Stimulated activated CD4-positive, alpha-beta T cell treated with anti-CD3 and anti-CD28 coated beads, Interleukin-15, amount 100 ng/mL, for 1 hour (primary cell): ENCODE results near the gene SUPT3H.

Source experiments
- DNase-seq, 2 donors: peaks; one replicate each; pipeline ENCODE4 v3.0.0-alpha.2; 2020; ENCODE audit warnings: low read depth in 1 of 2, low spot score in 1 of 2

SUPT3H gene

DNA sequence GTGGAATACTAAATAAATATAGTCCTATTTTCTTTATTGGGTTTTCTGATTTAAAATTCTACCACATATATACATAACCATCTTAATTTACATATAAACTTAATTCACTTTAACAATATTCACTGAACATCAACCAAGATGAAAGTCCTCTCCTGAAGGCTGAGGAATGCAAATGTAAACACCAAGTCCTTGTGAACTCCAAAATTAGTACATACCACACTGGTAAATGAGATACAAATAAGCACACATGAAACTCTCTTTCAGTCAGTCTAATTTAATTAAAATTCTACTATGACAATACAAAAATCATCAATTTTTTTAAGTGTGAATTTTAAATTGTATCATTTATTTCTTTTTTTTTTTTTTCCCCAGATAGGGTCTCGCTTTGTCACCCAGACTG lies 254.7 kb downstream of the SUPT3H start:
- DNase-seq, result no peak

DNA sequence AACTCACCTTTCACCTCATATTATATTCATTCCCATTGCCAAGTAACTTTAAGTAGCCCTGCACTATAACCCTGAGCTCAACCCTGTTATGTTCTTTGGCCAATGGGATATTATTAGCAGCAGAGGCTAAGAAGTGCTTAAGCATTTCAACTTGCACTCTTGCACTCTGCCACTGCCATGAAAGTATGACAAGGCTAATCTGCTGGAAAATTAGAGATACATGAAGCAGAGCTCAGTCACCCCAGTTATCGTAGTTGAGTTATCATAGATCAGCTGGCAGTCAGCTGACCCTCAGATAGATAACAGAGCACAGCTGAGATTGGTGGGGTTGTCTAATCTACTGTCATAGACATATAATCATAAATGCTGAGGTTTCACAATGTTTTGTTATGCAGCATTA lies 259.0 kb downstream of the SUPT3H start:
- DNase-seq, result no peak

DNA sequence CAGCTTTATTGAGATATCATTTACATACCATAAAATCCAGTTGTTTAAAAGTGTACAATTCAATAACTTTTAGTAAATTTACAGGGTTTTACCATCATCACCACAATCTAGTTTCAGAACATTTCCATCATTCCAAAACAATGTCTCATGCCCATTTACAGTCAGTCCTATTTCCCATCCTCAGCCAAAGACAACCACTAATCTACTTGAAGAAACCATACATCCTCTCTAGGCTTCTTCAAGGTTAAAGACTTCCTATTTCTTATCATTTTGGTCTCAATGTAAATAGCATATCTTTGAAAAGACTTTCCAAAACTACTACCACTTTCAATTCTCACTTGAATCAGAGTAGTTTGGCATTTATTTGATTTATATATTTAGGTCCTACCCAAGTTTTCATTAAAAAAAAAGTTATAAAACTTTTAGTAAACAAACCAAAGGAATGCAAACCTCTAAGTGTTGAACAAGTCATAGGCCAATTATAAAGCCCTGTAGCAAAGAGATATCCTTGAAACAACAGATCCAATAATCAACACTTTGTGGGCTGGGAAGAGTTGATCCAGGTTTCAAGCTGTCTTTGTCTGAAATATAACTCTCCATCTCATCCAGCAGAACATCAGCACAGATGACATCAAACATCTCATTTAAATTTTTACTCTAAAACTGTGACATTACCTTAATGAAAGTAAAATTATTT lies 260.9 kb downstream of the SUPT3H start:
- no peak for DNase-seq

DNA sequence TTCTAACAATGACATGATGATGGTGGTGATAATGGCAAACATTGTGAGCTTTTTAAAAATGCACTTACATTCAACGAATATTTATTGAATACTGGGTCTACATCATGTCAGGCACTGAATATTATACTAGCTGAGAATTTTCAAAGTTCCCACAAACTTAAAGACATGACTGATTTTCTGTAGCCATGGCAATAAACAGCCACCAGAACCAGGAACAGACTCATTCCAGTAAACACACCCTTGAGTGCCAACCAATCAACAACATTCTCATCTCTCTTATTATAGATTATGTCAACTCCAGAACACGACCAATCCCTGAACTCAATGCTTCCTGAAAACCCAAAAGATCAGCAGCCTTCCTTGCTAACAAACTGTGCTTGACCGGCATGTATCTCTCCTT lies 262.0 kb downstream of the SUPT3H start:
- DNase-seq, result no peak

DNA sequence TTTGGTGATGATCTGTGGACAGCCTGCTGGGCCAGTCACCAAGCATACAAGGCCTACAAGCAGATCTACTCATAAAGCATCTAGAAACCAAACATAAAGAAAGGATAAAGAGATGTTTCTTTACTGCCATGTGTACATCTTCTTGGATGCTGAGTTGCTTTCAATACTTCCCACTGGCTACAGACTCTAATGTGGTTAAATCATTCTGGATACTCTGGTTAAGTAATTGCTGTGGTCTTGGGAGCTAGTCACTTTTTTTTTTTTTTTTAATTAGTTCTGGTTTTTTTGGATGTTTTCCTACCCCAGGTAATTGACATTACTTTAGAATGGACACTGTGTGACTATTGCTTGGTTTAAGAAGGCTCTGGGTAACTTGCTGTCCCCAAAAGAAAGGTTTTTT lies 265.0 kb downstream of the SUPT3H start:
- no peak for DNase-seq

DNA sequence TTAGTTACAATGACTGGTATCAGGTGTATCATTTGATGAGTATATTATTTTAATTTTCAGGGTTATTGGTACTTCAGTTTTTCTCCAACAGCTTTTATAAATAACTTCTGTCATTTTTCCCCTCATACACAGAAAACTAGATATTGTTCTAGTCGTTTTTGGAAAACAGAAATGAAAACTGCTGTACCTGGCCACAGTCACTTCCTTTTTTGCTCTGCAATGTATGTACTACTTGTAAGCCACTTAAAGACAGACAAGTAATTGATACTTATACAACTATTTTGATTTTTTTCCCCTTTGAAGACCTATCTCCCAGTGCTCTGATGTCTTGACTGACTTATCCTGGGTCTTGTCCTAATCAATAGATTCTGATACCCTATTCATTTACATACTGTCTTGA lies 268.2 kb downstream of the SUPT3H start:
- no peak for DNase-seq

DNA sequence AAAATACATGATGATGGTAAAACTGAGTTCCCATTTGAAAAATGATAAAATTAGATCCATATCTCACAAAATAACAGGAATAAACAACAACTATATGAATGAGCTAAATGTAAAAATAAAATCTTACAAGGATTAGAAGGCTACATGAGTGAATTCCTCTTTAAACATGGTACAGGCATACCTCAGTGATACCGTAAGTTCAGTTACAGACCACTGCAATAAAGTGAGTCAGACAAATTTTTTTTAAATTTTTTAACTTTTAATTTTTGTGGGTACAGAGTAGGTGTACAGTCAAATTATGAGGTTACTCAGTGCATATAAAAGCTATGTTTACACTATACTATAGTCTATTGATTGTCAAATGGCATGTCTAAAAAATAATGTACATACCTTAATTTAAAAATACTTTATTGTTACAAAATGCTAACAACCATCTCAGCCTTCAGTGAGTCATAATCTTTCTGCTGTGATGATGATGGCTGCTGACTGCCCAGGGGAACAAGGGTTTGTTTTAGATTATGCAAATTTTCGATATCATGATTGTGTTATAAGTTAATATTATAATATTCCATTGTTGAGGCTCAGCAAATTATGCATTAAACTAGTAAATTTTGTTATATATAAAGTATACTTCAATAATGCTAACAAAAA lies 272.4 kb downstream of the SUPT3H start:
- no peak for DNase-seq

DNA sequence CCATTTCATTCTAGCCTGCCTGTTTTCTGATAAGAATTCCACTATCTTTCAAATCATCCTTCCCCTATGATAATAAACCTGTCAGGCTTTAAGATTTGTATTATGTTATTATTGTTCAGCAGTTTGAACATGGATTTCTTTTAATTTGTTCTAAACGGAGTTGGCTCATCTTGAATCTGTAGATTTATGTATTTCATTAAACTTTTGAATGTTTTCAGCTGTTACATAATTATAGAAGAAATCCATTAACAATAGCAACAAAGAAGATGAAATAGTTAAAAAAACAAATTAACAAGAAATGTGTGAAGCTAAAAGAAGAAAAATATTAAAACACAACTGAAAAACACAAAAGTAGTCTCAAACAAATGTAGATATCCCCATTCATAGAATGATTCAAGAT lies 273.3 kb downstream of the SUPT3H start:
- no peak for DNase-seq

DNA sequence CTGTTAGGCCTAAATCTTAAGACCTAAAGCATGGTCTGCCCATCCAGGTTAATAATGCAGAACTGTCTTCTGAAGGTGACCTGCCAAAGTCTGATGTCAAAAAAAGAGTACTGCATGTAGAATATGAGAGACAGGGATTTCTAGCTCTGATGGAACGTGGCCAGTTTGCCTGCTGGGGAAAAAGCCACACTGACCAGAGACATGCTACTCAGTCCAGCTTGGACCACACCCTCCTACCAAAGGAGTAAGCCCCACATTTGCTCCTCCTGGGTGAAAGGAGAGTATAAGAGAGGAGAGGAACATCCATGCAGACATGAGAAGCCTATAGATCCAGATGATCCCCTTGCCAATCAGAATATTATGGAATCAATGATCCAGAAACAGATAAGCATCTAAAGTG lies 279.5 kb downstream of the SUPT3H start:
- no peak for DNase-seq

DNA sequence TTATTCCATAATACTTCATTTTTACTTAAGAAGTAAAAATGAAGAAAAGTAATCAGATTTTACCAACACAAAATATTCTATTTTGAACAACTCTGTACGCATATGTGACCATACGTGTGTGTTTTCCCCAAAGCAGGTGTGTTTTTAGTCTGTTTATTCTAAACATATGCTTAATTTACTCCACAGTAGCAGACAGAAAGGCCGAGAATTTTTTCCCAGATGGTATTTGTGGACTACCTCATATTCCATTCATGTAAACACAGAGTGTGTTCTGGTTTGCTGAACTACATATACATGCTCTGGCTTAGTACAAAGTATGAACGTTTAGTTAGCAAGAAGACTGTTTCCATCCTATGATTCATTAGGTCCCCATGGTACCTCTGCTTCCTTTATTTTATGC lies 282.9 kb downstream of the SUPT3H start:
- DNase-seq, result no peak

DNA sequence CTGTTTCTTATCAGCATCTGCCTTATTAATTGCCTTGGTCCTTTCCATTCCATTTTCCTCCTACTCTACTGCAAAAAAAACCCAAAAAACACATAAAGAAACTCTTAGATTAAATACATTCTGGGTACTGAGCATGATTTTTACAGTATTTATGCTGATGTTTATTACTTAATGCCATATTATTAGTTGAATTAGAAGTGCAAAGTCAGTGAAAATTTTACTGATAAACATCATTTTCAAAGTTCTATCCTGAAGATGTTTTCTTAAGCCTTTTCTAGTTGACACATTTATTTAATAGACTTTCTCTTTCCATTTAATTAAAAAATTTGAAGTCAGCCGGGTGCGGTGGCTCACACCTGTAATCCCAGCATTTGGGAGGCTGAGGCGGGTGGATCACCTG lies 285.6 kb downstream of the SUPT3H start:
- DNase-seq, result no peak

DNA sequence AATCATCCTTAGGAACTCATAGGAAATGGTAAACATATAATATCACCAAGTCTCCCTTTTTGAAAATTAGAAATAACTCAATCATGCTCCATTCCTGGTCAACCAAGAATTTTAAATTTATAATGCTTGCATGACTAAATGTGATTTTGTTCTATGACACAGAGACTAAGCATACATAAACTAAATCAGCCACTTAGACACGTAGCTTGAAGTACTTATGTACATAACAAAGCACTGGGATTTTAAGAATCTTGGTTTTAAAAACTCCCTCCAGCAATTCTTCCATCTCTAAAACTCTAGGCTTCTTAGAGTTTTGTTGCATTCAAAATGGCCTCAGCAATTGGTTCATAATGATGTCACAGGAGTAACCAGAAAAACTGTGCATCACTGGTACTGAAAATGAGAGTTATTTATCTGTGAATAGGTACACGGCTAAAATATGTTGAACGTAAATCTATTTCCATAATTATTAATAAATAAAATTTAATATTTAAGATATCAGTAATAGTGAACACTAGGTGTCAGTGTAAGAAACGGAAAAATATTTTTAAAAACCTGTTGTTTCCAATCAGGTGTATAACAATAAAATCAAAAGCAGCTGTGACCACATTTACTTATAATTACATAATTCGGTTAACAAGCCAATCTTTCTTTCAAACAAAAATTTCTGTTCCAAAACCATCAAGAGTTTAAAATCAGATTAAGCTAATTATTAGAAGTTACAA lies 291.2 kb downstream of the SUPT3H start:
- no peak for DNase-seq

DNA sequence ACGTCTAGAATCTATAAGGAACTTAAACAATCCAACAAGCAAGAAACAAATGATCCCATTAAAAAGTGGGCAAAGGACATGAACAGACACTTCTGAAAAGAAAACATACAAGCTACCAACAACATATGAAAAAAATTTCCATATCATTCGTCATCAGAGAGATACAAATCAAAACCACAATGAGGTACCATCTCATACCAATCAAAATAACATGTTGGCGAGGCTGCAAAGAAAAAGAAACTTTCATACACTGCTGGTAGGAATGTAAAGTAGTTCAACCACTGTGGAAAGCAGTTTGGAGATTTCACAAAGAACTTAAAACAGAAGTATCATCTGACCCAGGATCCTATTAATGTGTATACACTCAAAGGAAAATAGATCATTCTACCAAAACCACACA lies 293.5 kb downstream of the SUPT3H start:
- DNase-seq, result no peak

DNA sequence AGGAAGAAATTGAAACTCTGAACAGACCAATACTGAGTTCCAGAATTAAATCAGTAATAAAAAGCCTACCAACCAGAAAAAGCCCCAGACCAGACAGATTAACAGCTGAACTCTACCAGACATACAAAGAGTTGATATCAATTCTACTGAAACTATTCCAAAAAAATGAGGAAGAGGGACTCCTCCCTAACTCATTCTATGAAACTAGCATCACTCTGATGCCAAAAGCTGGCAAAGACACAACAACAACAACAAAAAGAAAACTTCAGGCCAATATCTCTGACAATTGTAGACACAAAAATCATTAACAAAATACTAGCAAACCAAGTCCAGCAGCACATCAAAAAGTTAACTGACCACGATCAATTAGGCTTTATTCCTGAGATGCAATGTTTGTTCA lies 295.6 kb downstream of the SUPT3H start:
- no peak for DNase-seq

DNA sequence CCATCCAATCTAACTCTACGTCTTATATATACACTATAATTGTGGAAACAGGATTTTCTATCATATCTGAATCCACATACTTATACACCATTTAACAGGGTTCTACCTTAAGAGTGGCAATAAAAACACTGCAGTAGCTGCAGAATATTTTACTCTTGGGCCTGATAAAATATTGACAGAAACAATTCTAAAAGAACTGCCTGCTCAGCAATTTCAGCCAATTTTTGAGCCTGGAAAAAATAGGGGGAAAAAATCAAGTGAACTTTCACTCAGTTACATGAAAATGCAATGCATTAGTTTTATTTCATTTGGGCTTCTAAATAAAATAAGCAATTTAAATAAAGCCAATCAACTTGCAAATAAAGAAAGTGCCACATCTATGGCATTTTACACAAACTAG lies 296.1 kb downstream of the SUPT3H start:
- DNase-seq, result no peak

DNA sequence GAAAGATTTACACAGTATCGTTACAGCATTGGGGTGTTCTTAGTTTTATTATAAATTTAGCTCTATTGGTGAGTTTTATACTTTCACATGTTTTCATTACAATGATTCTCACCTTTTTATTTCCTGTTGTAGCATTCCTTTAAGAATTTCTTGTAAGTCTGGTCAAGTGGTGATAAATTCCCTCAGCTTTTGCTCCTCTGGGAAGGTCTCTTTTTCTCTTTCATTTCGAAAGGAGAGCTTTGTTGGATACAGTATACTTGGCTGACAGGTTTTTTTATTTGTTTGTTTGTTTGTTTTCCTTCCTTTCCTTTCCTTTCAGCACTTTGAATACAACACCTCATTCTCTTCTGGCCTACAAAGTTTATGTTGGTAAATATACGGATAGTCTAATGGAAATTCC lies 299.3 kb downstream of the SUPT3H start:
- no peak for DNase-seq

DNA sequence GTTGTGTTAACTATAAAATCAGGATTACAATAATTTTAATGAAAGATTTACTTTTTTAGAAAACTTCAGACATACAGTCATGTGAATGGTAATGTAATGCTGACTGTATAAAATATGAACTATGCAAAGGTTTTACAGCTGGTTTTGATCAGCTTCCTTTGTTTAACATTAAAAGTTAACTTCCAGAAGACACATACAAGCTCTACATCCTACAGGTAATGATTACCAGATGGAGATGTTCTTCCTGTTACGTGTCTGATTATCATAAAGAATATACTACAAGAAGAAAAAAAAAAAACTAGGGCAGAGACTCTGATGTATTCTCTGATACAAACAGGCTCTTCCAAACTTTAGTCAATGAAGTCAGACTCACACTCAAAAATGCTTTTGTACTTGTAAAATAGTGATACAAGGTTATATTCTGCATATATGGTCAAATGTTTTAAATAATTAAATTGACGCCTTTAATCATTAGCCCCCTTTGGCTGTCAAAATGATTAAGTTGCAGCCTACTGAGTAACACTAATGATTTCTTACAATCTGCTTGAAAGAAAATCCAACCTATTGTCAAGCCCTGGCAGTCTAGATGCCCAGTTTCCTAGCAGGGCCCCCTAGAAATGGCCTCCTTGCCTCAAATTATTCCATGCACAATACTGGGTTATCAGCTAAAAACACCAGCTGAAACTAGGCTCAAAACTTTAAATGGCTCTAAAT lies 301.4 kb downstream of the SUPT3H start:
- DNase-seq, result no peak

DNA sequence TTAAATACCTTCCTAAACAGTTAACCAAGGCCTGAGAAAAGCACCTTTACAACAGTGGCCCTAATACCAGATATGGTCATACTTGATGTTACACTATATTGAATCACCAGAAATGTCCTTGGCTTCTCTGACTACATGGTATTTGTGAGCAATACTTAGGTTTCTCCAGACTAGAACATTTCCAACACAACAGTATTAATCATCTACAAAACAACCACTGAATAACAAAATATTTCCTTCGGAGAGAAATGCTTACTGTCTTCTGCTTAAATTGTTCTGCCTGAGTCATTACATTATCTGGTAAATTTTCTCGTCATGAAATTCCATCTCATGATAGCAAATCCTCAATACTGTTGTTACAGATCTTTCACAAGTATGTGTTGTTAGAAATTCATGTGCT lies 302.5 kb downstream of the SUPT3H start:
- DNase-seq, result no peak

DNA sequence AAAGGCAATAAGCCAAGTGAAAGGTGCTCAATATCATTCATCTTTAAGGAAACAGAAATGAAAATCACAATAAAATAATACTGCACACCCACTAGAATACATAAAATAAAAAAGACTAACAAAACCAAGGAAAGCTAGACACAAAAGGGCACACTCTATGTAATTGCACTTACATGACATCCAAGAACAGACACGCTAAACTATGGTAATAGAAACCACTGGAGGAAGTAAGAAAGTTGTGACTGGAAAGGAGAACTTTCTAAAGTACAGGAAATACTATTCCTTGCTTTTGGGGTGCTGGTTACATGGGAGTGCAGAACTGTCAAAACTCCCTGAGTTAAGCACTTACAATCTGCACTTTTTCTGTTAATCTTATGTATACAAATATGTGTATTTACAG lies 303.3 kb downstream of the SUPT3H start:
- DNase-seq, result no peak

DNA sequence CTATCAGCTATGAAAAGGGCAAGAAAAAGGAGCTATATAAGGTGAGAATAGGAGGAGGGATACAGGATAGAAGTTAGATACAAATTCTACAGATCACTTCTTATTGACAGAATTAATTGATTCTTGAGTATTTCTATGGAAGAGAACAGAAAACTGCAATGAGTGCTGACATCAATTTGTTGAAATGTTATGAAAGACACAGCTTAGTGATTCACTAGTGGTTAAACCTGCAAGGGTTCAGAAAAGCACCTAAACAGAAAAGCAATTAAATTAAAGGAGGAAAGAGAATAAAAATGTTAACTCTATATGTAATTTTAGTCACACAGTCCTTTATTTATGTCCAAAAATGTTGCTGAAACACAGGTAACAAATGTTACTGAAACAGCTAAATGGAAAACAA lies 304.0 kb downstream of the SUPT3H start:
- no peak for DNase-seq

DNA sequence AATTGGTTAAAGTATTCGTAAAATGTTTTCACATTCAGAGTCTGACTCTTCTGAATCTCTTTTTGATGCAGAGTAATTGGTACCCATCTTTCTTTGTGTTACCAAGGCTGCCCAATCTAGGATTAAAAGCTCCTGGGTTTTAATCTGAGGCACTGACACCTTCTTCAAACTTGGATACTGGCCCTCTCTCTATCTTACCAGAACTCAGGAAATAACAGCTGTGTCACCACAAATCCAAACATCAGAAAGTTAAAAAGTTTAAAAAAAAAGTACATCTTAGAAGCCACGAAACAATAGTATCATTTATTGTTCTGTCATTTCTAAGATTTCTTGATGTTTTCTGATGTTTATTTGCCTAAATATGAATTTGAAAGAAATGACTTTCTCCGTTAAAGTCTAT lies 305.1 kb downstream of the SUPT3H start:
- DNase-seq, result no peak

DNA sequence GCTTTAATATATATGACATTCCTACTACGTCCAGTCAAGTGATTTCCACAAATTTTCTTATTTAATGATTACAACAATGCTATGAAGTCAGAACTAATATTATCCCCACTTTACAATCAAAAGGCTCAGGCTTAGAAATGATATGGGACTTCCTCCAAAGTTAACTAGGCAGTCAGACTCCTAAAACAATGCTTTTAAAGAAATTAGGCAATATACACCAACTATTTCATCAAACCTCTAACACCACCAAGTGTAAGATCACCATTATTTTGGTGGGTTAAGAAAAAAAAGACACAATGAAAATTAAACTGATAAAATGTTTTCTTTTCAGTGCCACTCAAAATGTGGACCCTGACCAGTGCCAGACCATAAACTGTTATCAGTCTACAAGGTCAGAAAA lies 305.7 kb downstream of the SUPT3H start:
- DNase-seq, result no peak
